ENCODE data around the gene SCAI. TPM values are rescaled to one million over a fixed set of nuclear protein-coding genes. Genes with fewer than 3 reads are reported as not detected.

SCAI gene
- total RNA-seq, result 4.6 and 6.2 TPM in 2 replicates

DNA sequence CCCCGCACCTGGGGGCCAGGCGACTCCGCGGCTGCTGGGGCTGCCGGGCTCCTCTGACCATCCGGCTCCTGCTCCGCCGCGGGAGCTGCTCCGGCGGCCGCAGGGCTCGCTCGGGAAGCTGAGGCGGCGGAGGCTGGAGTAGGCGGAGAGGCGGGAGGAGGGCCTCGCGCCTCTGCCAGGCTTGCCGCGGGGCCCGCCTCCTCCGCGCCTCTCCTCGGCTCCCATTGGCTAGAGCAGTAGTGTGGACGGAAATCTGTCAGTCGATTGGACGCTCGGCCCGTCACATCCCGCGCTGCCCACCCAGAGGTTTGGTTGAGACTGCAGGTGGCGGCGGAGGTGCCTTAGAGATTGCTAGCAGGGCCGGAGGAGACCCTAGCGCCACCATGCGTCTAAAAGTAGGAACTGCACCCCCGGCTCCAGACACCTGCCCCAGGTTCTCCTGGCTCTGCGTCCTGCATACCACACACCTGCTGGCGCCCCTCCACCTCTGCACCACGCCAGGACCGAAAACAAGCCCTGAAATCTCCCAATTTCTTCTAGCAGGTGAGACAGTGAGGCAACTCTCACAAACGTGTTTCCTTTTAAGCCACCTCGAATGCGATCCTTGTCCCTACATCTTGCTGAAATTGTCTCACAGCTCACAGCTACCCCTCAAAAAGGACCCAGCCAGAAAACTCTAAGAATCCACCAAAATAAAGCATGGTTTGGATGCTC, at the start of gene SCAI:
Gene SCAI, minus strand, starts transcription at position 152 of the 714 bp plus-strand sequence. Its CDS starts 91 bp downstream, at position 61.

DNA sequence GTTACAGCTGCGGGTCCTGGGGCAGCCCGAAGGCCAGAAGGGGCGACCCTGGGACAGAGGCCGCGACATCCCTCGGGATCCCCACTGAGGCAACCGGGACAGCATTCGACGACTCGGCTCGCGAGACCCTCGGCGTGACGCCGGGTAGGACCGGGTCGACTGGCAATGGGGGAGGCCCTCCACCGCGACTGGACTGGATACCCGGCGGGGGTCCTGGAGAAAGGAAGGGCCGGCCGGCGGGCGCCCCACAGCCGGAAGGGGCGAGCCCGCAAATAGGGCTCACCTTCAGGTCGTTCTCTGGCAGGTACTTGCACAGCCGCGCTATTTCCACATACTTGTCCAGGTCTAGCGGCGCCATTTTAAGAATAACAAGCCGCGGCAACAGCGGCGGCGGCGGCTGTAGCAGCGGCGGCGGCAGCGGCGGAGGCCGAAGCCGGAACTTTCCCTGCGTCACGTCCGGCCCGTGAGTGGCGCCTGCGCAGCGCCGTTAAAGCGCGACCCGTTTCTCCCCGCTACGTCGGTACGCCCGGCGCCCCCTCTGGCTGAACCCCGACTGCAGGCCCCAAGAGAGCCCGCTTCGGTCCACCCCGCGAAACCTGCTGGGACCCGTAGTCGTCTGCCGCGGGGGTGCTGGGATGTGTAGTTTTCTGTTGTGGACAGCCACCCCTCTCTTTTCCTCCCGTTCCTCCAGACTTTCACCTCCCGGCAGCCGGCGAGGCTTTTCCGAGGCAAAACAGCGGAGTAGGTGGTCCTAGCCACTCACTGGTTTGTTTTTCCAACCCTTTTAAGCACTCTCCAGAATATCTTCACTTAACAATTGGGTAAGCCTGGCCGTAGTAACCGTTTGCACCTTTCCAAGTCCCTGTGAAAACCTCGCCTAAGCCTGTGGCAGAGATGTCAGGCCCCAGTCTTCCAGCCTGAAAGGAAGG, 46.3 kb upstream of the SCAI start, which contains the start of gene PPP6C:
Gene PPP6C, minus strand, starts transcription at position 443 of the 929 bp plus-strand sequence. Its CDS starts 85 bp downstream, at position 358.

DNA sequence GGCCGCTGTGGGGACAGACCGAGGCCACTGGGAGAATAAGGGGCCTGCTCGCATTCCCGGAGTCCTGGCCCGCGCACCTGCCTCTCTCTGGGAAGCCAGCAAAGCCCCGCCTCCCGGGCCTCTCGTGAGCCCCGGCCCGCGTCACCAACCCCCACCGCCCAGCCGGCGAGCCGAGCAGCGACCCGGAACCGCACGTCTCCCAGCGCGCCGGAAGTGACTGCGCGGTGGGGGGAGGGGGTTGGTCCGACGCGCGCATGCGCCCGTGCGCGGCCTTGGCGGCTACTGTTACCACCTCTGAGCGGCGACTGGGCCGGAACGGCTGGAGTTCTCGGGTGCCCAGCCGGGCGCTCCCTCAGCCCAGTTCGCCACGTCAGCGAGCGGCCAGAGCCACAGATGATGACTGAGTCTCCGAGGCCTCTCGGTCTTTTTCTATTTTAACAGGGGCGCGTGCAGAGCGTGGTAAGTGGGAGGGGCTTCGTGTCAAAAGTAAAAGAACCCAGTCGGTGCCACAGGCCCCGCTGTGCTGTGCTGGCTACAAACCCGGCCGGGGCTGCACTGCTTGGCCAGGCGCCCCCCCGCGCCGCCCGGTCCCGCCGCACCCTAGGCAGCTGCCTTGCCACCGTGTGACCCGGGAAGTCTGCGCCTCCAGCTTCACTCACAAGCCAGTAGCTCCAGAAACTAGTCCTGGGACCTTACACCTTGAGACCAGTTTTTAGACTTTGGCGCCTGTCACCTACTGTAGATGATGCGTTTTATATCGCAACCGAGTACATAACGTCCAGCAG, 202.2 kb downstream of the SCAI start, which contains the start of gene GOLGA1:
Gene GOLGA1, minus strand, starts transcription at position 190 of the 785 bp plus-strand sequence. CDS start 2,372 bp downstream, outside the sequence.

Other genes with a start within 250 kb of the SCAI start
- 12.7 and 16.0 TPM in 2 replicates for gene GOLGA1, start 202.4 kb downstream of the SCAI start, total RNA-seq
- 23.6 and 29.6 TPM in 2 replicates for gene PPP6C, start 46.3 kb upstream of the SCAI start, total RNA-seq
- 26.0 and 38.4 TPM in 2 replicates for gene RABEPK, start 57.0 kb upstream of the SCAI start, total RNA-seq
- gene HSPA5, start 97.8 kb upstream of the SCAI start, total RNA-seq, result 185 and 1,984 TPM in 2 replicates
- gene GAPVD1, start 118.3 kb upstream of the SCAI start, total RNA-seq, result 77.5 and 82.5 TPM in 2 replicates